HG03457 (cell line): ENCODE measurements around the gene CPT1A.

Source experiments
- ATAC-seq: cut with Tn5 transposase; IDR thresholded peaks from one replicate; pipeline ENCODE4 v1.9.1; 2021; ENCODE audit warnings: moderate number of reproducible peaks; ENCODE audit not compliant: unreplicated experiment

CPT1A gene

DNA sequence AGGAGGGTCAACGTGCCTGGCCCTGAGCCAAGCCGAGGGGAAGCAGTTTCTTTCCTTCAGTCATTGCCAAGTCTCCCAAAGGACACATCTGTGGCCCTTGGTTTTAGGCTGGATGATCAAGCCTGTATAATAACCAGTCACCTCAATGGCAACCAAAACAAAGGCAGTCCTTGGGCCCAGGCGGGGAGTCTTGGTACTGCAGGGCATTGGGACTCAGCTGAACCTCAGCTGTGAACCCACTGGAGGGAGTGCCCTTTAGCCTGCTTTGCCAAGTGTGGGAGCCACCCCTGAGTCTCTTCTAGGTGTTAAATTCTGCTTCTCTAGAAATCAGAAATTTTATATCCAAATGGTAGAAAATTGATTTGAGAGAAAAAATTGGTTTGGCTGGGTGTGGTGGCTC, 36.9 kb downstream of the CPT1A start:
- no peak for ATAC-seq

DNA sequence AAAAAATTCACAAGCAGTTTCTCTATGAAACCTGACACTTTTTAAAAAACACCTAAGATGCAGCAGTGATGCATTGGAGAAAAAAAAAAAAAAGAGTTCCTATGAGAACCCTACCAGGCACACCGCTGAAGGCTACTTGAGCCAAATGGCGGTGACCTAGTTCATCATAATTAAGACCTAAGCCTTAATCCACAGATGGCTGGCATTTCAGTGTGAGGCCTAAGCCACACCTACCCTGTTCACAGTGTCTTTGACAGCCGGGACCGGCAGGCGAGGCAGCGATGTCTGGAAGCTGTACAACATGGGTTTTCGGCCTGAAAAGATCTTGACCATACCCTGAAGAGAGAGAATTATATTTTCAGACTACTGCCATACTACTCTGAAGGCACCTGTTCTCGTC, 38.0 kb downstream of the CPT1A start:
- no peak for ATAC-seq

DNA sequence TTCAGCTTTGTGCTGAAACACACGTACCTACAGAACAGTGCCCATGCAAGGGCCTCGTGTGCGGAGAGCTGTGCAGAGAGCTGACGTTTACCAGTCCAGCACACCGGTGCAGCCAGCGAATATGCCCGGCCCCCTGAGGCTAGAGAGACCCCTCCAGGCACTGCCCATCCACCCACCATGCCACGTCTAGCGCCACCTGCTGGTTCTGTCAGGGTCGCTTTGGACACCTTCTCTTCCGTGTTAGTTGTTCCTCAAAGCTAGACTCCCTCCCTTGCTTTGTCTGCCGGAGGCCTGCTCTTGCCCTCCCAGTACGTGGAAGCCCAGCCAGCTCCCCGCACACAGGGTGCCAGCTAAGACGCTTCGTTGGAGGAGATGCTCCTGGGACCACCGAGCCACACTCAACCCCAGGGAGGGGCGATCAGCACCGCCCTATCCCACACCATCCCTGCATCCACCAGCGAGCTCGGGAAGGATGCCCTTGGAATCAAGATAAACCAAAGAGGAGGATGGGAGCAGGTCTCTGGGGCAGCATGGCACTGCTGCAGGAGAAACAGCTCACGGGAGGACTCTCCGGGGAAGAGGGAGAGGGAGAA, 43.4 kb downstream of the CPT1A start:
- no peak for ATAC-seq

DNA sequence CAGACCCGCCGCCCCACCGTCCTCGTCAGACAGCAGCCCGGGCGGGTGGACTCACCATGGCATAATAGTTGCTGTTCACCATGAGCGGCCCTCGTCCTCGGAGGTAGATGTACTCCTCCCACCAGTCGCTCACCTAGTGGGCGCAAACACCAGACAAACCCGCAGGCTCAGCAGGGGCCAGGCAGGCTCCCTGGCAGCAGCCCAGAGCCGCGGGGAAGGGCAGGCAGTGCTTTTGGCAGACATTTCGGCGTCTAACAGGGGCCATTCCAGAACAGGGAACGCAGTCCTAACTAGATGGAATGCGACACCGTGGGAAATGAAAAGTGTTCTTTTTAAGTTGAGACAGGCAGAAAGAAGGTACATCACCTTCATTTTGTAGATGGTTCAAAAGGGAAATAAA, 44.9 kb downstream of the CPT1A start:
- ATAC-seq, result no peak

DNA sequence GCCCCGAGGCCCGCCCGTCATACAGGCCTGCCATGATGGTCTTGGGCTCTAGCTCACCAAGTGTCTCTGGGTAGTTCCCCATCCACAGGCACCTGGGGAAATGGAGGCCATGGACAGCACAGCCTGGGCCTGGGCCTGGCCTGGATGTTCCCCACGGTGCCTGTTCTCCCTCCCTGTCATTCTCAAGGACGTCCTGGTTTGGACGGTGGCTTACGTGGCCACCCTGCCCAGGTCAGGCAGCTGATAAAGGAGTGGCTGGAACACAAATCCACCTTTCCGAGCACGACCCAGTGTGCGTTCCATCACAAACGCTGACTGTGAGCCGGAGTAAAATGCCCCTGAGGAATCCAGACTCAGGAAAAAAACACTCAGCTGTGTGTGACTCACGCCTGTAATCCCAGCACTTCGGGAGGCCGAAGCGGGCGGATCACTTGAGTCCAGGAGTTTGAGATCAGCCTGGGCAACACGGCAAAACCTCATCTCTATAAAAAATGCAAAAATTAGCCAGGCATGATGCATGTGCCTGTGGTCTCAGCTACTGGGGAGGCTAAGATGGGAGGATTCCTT, 49.2 kb downstream of the CPT1A start:
- no peak for ATAC-seq

DNA sequence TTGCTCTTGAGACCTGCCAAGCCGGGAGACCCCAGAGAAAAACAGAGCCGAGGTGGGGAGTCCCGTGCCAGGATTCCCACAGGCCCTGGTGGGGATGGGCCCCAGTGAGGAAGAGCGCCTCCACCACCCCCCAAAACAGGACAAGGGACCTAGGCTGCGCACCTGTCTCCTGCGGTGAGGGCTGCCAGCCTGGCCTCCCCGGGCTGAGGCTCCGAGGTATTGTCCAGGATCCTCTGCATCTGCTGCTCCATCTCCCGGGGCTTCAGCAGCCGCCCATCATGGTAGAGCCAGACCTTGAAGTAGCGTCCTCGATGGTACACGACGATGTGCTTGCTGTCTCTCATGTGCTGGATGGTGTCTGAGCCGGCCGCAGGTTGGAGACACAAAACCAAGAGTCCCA, 57.1 kb downstream of the CPT1A start:
- ATAC-seq, result no peak

DNA sequence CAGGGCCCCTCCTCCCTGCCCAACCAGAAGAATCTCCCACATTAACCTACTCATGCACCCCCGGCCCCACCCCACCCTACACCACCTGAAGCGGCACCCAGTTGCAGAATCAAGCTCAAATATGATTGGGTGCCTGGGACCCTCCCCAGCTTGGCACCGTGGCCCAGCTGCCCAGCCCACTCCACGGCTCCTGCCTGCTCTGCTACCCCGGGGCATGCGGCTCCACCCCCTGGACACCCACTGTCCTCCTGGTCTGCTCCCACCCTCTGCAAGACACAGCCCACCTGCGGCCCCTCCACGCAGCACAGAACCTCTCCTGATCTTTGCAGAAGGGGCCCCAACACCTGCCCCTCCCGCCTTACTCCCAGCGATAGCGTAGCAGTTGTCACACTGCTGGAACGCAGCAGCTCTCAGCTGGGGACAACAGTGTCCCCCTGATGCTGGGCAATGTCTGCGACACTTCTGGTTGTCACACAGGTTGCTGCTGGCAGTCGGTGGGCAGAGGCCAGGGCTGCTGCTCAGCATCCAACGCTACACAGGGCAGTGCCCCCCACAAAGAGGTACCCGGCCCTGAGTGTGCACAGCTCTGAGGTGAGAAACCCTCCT, 58.4 kb downstream of the CPT1A start:
- no peak for ATAC-seq

DNA sequence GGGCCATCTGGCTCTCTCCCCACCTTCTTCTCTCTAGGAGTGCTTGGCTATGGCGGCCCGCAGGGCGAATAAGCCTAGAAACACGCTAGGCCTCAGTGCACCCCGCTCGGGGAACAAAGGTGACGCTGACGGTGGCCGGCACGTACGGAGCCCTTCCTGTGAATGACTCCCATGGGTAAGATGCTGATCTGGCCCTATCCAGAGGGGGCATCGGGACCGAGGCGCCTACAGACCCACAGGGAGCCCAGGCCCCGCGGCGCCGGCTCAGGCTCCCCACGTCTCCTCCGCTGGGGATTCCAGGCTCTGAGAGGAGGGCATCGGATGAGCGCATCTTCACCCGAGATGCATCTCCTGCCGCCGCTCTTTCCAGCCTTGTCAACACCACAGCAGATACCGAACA, 59.0 kb downstream of the CPT1A start:
- no peak for ATAC-seq

DNA sequence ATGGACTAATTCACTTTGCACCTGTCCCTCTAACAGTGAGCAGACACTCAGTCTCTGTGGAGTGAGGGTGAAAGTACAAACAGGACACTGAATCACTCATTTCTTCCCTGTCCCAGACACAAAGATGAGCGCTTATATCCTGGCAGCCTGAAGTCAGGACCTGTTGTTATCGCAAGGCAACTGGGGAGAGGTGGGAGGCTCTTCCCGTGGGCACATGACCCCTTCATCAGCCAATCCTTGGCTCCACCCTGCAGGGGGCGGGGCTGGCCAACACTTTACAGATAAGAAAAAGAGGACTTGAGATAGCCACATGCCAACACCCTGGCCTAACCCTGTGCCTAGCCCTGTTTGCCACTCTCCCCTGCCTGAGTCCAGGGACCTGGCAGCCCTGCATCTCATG, 60.9 kb downstream of the CPT1A start:
- ATAC-seq, result no peak

DNA sequence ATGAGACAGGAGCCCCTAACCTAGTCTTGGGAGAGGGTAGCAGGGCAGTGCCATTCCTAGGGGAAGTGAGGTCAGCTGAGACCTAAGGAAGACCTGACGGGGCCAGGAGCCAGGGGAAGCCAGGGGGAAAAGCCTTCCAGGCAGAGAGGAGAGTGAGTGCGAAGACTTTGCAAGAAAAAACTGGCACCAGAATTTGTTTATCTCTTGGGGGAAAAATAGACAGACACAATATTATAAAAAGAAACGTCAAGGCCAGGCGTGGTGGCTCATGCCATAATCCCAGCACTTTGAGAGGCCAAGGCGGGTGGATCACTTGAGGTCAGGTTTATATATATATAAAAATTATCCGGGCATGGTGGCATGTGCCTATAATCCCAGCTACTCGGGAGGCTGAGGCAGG, 63.5 kb downstream of the CPT1A start:
- no peak for ATAC-seq

DNA sequence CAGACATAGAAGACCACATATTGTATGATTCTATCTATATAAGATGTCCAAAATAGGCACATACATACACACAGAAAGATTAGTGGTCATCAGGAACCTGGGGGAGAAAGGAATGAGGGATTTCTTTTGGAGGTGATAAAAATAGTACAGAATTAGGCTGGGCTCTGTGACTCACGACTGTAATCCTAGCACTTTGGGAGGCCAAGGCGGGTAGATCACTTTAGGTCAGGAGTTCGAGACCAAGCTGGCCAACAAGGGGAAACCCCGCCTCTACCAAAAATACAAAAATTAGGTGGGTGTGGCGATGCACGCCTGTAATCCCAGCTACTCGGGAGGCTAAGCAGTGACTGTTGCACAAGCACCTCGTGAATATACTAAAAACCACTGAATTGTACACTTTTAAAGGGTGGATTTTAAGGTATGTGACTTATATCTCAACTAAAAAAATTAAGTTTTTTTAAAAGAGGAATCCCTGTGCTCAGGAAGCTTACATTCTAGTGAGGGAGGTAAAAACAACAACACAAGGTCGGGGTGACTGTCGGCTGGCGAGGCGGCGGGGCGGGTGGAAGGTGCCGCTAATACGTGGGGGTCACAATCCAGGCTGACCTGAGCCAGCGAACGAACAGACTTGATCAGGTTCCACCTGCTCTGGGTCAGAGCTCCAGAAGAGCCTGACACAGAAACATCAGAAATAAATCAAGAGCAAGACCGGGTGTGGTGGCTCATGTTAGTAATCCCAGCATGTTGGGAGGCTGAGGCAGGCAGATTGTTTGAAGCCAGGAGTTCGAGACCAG, 65.1 kb downstream of the CPT1A start:
- ATAC-seq, result no peak

DNA sequence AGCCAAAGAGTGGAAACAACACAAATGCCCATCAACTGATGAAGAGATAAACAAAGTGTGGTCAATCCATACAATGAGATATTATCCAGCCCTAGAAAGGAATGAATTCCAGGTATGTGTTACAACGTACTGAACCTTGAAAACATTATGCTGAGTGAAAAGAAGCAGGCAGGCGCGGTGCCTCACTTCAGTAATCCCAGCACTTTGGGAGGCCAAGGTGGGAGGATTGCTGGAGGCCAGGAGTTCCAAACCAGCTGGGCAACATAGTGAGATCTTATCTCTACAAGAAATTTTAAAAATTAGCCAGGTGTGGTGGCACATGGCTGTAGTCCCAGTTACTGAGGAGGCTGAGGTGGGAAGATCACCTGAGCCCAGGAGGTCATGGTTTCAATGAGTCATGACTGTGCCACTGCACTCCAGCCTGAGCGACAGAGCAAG, 65.7 kb downstream of the CPT1A start:
- ATAC-seq, result no peak

DNA sequence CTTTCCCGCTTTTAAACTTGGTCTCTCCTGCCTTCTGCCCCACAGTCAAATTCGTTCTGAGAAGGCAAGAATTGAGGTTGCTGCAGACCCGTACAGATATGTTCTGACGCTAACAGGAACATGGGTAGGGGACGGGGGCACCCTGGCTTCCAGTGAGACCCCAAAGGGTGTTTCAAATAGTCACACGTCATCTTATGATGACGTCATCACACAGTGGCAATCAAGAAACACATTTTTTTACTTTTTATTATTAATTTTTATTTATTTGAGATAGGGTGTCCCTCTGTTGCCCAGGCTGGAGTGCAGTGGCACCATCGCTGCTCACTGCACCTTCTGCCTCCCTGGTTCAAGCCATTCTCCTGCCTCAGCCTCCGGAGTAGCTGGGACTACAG, 67.5 kb downstream of the CPT1A start:
- ATAC-seq, result no peak

DNA sequence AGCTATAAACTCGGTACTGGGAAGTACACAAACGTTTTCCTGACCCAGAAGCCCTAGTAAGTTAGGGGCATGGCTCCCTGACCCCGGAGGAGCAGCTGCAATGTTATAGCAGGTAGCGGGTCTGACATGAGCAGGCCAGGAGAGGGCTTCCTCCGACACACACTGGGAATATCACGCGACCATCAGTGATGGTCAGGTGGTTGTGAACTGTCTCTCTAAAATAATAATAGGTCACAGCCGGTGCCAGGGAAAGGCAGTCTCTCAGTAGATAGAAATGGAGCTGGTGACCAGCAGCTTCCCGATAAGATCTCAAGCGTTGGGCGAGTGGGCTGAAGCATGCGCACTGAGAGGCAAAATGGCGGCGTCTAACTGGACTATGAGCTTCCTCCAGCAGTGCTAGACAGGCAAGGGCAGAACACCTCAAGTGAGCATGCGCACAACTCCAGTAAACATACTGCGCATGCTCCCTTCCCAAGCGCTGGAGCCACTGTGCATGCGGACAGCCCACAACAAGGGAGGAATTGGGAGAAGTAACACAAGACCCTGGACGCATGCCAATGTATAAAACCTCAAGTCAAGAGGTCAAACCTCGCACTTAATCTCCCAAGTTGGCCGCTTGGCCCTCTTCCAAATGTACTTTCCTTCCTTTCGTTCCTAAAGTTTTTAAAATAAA, 68.1 kb downstream of the CPT1A start:
- ATAC-seq, result no peak

DNA sequence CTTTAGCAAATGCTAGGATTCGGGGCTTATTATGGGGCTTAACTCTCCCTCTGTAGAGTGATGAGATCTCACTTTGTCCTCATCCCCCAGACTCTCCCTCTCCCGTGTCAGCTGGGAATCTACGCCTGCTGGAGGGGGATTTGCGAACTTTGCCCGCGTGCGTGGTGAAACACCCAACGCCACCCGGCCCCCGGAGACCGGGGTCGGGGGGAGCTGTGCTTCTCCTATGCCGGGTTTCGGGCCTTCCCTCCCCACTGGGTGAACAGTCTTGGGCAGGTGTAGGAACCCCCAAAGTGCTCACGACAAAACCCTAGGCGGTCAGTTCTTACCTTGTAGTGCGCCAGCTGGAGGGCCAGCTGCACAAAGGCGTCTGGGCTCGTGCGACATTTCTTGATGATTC, 68.8 kb downstream of the CPT1A start:
- no peak for ATAC-seq

DNA sequence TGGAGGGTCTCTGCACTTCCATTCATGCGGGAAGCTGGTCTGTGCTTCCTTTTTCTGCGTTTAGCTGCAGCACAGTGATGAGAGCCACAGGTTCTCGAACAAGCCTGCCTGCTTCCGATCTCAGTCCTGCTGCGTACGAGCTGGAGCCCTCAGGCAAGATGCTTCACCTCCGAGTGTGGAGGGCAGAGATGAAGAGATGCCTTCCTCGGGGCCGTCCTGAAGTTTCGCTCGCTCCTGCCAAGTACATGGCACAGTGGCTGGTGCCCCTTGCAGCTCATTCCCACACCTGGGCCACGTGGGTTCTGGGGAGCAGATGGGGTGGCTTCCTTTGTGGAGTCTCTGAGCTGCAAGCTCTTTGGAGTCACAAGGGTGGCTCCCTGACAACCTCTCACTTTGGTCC, 70.9 kb downstream of the CPT1A start:
- ATAC-seq, result no peak

DNA sequence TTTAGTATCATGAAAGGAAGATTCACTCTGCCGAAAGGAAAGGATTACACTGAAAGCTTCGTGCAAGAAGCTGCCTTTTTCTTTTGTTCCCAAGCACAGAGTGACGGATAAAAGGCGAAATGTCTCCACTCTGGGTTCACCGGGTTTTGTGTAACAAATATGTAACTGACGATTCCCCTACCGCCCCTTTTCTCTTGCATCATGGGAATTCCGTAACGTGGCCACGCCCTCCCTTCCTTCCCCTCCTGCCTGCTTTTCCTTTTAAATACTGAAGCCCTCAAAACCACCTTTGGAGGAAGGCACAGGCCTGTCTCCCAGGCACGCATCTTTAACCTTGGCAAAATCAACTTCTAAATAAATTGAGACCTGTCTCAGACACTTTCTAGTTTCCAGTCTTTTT, 74.0 kb downstream of the CPT1A start:
- ATAC-seq, result no peak

DNA sequence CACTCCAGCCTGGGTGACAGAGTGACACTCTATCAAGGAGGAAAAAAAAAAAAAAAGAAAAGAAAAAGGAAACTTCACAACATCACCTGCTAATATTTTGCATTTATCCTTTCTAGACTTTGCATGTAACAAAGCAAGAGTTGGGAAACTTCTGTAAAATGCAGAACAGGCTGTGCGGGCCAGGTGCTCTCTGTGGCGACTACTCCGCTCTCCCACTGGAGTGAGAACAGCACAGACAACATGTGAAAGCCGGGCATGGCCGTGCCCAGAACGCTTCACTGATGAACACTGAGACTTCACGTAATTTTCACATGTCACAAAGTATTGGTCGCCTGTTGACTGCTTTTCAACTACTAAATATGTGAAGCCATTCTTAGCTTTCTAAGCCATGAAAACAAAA, 74.9 kb downstream of the CPT1A start:
- ATAC-seq, result no peak

DNA sequence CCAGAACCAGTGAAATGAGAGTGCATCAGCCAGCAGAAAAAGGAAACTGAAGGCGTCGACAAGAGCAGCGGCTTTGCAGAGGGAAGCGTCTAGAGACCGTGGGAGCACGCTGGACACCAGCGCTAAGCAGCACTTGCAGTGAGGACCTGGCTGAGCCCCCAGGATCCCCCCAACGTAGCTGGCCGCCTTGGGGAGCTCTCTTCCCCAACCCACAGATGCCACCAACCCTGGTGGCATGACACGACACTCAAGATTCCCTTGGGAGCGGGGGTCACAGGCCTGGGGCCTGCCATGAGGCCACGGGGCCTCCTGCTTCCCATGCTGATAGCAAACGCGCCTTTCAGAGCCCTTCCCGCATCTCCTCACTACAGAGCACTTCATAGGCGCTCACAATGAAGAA, 77.0 kb downstream of the CPT1A start:
- ATAC-seq, result no peak

DNA sequence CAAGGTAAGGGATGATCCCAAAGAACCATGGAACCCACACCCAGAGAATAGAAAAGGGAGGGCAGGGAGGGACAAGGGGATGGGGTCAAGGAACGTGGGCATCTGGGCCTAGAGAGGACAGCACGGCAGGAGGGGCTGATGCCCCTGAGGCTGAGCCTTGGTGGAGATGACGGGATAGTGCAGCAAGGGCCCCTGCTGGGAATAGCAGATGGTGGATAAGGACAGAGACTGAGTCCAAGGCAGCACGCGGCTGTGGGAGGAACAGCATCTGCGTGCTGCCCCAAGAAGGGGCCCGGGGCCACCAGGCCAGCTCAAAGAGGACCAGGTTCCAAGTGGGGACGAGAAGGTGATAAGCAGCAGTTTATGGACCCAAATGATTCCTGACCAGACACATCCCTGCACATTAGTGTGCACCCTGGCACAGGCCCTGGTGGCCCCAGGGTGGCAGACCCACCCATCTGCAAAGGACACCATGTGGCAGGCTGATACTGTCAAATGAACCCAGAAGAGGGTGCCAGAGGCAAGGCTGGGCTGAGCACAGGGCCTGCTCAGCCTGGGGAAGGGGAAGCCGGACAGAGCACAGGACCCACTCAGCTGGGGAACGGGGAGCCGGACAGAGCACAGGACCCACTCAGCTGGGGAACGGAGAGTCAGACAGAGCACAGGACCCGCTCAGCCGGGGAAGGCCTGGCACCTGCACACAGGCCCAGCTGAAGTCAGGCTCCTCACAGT, 77.6 kb downstream of the CPT1A start:
- ATAC-seq, result no peak

DNA sequence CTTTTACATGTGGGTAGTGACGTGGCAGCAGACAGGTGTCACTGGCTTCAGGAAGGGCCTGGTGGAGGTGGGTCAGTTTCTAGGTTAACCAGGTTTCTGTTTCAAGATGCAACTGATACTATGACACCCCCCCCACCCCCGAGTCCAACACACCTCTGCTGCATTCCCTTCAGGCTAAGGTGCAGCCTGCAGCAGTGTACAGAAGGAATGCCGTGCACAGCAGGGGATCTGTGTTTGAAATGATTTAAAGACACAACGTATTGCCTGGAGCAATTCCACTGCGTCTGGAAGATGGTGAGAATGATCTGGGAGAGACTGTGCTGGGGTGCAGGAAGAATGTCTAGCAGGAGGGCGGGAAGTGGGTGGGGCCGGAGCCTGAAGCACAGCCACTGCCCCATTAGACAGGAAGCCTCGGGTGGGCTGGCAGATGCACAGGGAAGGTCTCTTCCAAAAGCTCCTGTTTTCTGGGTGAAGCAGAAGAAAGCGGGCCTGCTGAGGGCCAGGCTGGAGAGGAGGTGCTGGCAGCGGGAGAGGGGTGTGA, 78.5 kb downstream of the CPT1A start:
- ATAC-seq, result no peak
